H9 (cell line): Measurements from ENCODE around the gene BEST3. TPM values are rescaled to one million over a fixed set of nuclear protein-coding genes. Genes with fewer than 3 reads are reported as not detected.

Source experiments
- DNase-seq: peaks from one replicate; pipeline ENCODE4 v3.0.0-alpha.2; 2017
- H2AFZ ChIP-seq: one replicate; pipeline ENCODE4 v1.6.1; 2013; ENCODE audit warnings: mild to moderate bottlenecking, low read length, control low read depth, moderate library complexity
- H2AK5ac ChIP-seq: 2 replicates; pipeline ENCODE4 v1.6.1; 2013; ENCODE audit warnings: low read length, control low read depth, mixed read lengths; ENCODE audit not compliant: insufficient read length
- H2BK120ac ChIP-seq: one replicate; pipeline ENCODE4 v1.6.1; 2013; ENCODE audit warnings: low read depth, mild to moderate bottlenecking, low read length, control low read depth, inconsistent platforms; ENCODE audit not compliant: poor library complexity, severe bottlenecking
- H2BK12ac ChIP-seq: 2 replicates; pipeline ENCODE4 v1.6.1; 2013; ENCODE audit warnings: low read length, control low read depth, mixed read lengths, low read depth; ENCODE audit not compliant: insufficient read length
- H2BK15ac ChIP-seq: 2 replicates; pipeline ENCODE4 v1.6.1; 2013; ENCODE audit warnings: low read depth, low read length, control low read depth
- H2BK20ac ChIP-seq: one replicate; pipeline ENCODE4 v1.6.1; 2013; ENCODE audit warnings: low read depth, mild to moderate bottlenecking, low read length, control low read depth, inconsistent platforms; ENCODE audit not compliant: poor library complexity, severe bottlenecking
- H2BK5ac ChIP-seq: 2 replicates; pipeline ENCODE4 v1.6.1; 2013; ENCODE audit warnings: low read length, control low read depth, mixed read lengths; ENCODE audit not compliant: insufficient read length
- H3K14ac ChIP-seq: 2 replicates; pipeline ENCODE4 v1.6.1; 2013; ENCODE audit warnings: low read length, control low read depth; ENCODE audit not compliant: insufficient read depth
- H3K18ac ChIP-seq: 2 replicates; pipeline ENCODE4 v1.6.1; 2013; ENCODE audit warnings: low read depth, mild to moderate bottlenecking, mixed read lengths, low read length, control low read depth; ENCODE audit not compliant: insufficient read length
- H3K23ac ChIP-seq: 2 replicates; pipeline ENCODE4 v1.6.1; 2013; ENCODE audit warnings: low read length, control low read depth, mixed read lengths, low read depth; ENCODE audit not compliant: insufficient read length
- H3K23me2 ChIP-seq: 2 replicates; pipeline ENCODE4 v1.6.1; 2013; ENCODE audit warnings: low read depth, mild to moderate bottlenecking, mixed read lengths, low read length, control low read depth; ENCODE audit not compliant: insufficient read length, poor library complexity, severe bottlenecking
- H3K27ac ChIP-seq: 2 replicates; pipeline ENCODE4 v1.5.1; 2013; ENCODE audit warnings: low read length, control low read depth, mixed read lengths, low read depth; ENCODE audit not compliant: insufficient read length
- H3K27me3 ChIP-seq: 2 replicates; pipeline ENCODE4 v1.6.1; 2013; ENCODE audit warnings: low read length, control low read depth, inconsistent platforms; ENCODE audit not compliant: insufficient read depth
- H3K4ac ChIP-seq: 2 replicates; pipeline ENCODE4 v1.6.1; 2013; ENCODE audit warnings: low read depth, mild to moderate bottlenecking, control low read depth, inconsistent platforms, low read length, moderate library complexity
- H3K4me1 ChIP-seq: 2 replicates; pipeline ENCODE4 v1.6.1; 2013; ENCODE audit warnings: low read length, control low read depth, inconsistent platforms; ENCODE audit not compliant: insufficient read depth
- H3K4me2 ChIP-seq: 2 replicates; pipeline ENCODE4 v1.6.1; 2013; ENCODE audit warnings: low read length, control low read depth, mixed read lengths; ENCODE audit not compliant: insufficient read length, insufficient read depth
- H3K56ac ChIP-seq: 2 replicates; pipeline ENCODE4 v1.6.1; 2013; ENCODE audit warnings: low read depth, mild to moderate bottlenecking, mixed read lengths, low read length, control low read depth; ENCODE audit not compliant: insufficient read length
- H3K79me1 ChIP-seq: 2 replicates; pipeline ENCODE4 v1.6.1; 2013; ENCODE audit warnings: low read depth, mild to moderate bottlenecking, moderate library complexity, low read length, control low read depth, inconsistent platforms; ENCODE audit not compliant: insufficient read depth, poor library complexity, severe bottlenecking
- H3K79me2 ChIP-seq: 2 replicates; pipeline ENCODE4 v1.6.1; 2013; ENCODE audit warnings: low read length, control low read depth, inconsistent platforms; ENCODE audit not compliant: insufficient read depth
- H3K9ac ChIP-seq: 2 replicates; pipeline ENCODE4 v1.6.1; 2013; ENCODE audit warnings: low read length, control low read depth, mixed read lengths; ENCODE audit not compliant: insufficient read length; ENCODE audit errors: extremely low read depth
- H3K9me3 ChIP-seq: one replicate; pipeline ENCODE4 v1.6.1; 2013; ENCODE audit warnings: low read depth, low read length, inconsistent platforms; ENCODE audit not compliant: control insufficient read depth
- H3T11ph ChIP-seq: one replicate; pipeline ENCODE4 v1.6.1; 2013; ENCODE audit warnings: mild to moderate bottlenecking, low read length, control low read depth, inconsistent platforms
- H4K20me1 ChIP-seq: one replicate; pipeline ENCODE4 v1.6.1; 2013; ENCODE audit not compliant: control insufficient read depth, insufficient read length, insufficient read depth
- H4K5ac ChIP-seq: 2 replicates; pipeline ENCODE4 v1.6.1; 2013; ENCODE audit warnings: low read depth, mild to moderate bottlenecking, mixed read lengths, low read length, control low read depth; ENCODE audit not compliant: insufficient read length
- H4K8ac ChIP-seq: replicated peaks from 2 replicates; pipeline ENCODE4 v1.6.1; 2013; ENCODE audit warnings: low read length, control low read depth, mixed read lengths, low read depth; ENCODE audit not compliant: insufficient read length
- H4K91ac ChIP-seq: 2 replicates; pipeline ENCODE4 v1.6.1; 2013; ENCODE audit warnings: low read depth, mild to moderate bottlenecking, moderate library complexity, mixed read lengths, low read length, control low read depth; ENCODE audit not compliant: insufficient read length
- H3K27ac Mint-ChIP-seq, 3 experiments: 2 replicates in 2 of 3; 3 replicates in 1 of 3; pipeline ENCODE4 v1.8.0; 2020 to 2021; ENCODE audit warnings: mixed read lengths in 3 of 3, mild to moderate bottlenecking in 1 of 3, moderate library complexity in 1 of 3
- H3K27me3 Mint-ChIP-seq: 2 replicates; pipeline ENCODE4 v1.8.0; 2021; ENCODE audit warnings: low read depth, mild to moderate bottlenecking, moderate library complexity, mixed read lengths
- H3K36me3 Mint-ChIP-seq, 3 experiments: 2 replicates in 2 of 3; 3 replicates in 1 of 3; pipeline ENCODE4 v1.8.0; 2020 to 2021; ENCODE audit warnings: low read depth in 3 of 3, mixed read lengths in 3 of 3; ENCODE audit not compliant: insufficient read depth in 1 of 3
- H3K4me1 Mint-ChIP-seq, 2 experiments: 2 replicates each; pipeline ENCODE4 v1.8.0; 2020; ENCODE audit warnings: mixed read lengths in 2 of 2
- H3K4me3 Mint-ChIP-seq, 2 experiments: 2 replicates in 1 of 2; 3 replicates in 1 of 2; pipeline ENCODE4 v1.8.0; 2020 to 2021; ENCODE audit warnings: mild to moderate bottlenecking in 2 of 2, mixed read lengths in 2 of 2, moderate library complexity in 1 of 2
- H3K9me3 Mint-ChIP-seq, 2 experiments: 2 replicates in 1 of 2; 3 replicates in 1 of 2; pipeline ENCODE4 v1.8.0; 2020; ENCODE audit warnings: mild to moderate bottlenecking in 2 of 2, mixed read lengths in 2 of 2, moderate library complexity in 1 of 2
- CTCF ChIP-seq: fragments of 200-600 bp; sonication (generic); conservative IDR thresholded peaks from 3 replicates; pipeline ENCODE4 v1.8.0; 2021; ENCODE audit warnings: antibody characterized with exemption, mild to moderate bottlenecking
- WGBS: extraction: QIAGEN DNeasy Blood & Tissue Kit; methylation state at CpG from one replicate; pipeline ENCODE4 v1.1.7; 2013; ENCODE audit warnings: missing lambda C conversion rate, low lambda C conversion rate, mixed read lengths; ENCODE audit not compliant: insufficient read length; ENCODE audit errors: extremely low coverage; 5-methylcytosine and 5-hydroxymethylcytosine counted together
- total RNA-seq: library from RNA; stranded (reverse); gene quantifications from 2 replicates; pipeline ENCODE4 v1.2.1, GENCODE V29; 2021

The BEST3 gene
- total RNA-seq, 1 experiment from 2014 or later, result 0.42 TPM

- Histone ChIP-seq H3T11ph (no peak overlapping the region), H4K20me1 (no peaks in the 10 kb centered on the region), H2AK5ac (no peak overlapping the region), H3K4ac (no peak overlapping the region), H3K4me1 (no peaks in the 10 kb centered on the region), H2BK120ac (no peak overlapping the region), H2AFZ (no peak overlapping the region), H3K14ac (no peak overlapping the region; the same call in 1 of the 2 replicates), H2BK12ac (no peak overlapping the region), H3K27ac (no peak overlapping the region), H4K5ac (no peak overlapping the region), H3K27me3 (no peaks in the 10 kb centered on the region), H3K4me2 (no peak overlapping the region), H3K9me3 (no peaks in the 10 kb centered on the region), H3K56ac (no peak overlapping the region), H4K91ac (no peak overlapping the region), H3K79me1 (no peaks in the 10 kb centered on the region), H3K23me2 (no peaks in the 10 kb centered on the region), H4K8ac (no peak overlapping the region), H3K23ac (no peak overlapping the region), H3K18ac (no peak overlapping the region), H2BK20ac (no peak overlapping the region), H2BK15ac (no peak overlapping the region), H3K9ac (no peak overlapping the region), H3K79me2 (no peaks in the 10 kb centered on the region), H2BK5ac (no peak overlapping the region)
- H3K4me1 Mint-ChIP-seq, result no peaks in the 10 kb centered on the region
- no peaks in the 10 kb centered on the region for H3K27me3 Mint-ChIP-seq
- WGBS, result no CpG with 5 or more reads among the region's 11 CpGs
- no peaks in the 10 kb centered on the region for H3K36me3 Mint-ChIP-seq
- H3K27ac Mint-ChIP-seq, result no peak overlapping the region
- DNase-seq, result no peak
- no peak for TF ChIP-seq CTCF
- H3K9me3 Mint-ChIP-seq, result no peaks in the 10 kb centered on the region
- H3K4me3 Mint-ChIP-seq, result no peak overlapping the region
Measured at GRCh38 chr12:69655616-69656340, 43.3 kb downstream of the BEST3 start.
